ENCODE measurements around the gene BDP1.

GRCh38 chr5:71457106-71457505 lies 1.7 kb downstream of the BDP1 start:
- TF ChIP-seq, protein P1, sequence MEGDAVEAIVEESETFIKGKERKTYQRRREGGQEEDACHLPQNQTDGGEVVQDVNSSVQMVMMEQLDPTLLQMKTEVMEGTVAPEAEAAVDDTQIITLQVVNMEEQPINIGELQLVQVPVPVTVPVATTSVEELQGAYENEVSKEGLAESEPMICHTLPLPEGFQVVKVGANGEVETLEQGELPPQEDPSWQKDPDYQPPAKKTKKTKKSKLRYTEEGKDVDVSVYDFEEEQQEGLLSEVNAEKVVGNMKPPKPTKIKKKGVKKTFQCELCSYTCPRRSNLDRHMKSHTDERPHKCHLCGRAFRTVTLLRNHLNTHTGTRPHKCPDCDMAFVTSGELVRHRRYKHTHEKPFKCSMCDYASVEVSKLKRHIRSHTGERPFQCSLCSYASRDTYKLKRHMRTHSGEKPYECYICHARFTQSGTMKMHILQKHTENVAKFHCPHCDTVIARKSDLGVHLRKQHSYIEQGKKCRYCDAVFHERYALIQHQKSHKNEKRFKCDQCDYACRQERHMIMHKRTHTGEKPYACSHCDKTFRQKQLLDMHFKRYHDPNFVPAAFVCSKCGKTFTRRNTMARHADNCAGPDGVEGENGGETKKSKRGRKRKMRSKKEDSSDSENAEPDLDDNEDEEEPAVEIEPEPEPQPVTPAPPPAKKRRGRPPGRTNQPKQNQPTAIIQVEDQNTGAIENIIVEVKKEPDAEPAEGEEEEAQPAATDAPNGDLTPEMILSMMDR (IDR thresholded peaks at IDR 0.05): no peak
- no peak for TF ChIP-seq RAD21 (IDR thresholded peaks at IDR 0.05; ENCODE audit: low read length)
- no peak for TF ChIP-seq REST (IDR thresholded peaks at IDR 0.05; ENCODE audit: low read depth, low read length)
- TF ChIP-seq MAX (IDR thresholded peaks at IDR 0.05; ENCODE audit: low read depth): no peak
- TF ChIP-seq POLR2AphosphoS5 (IDR thresholded peaks at IDR 0.05; ENCODE audit: low read depth, low read length): no peak
- no peak for TF ChIP-seq NFIC (IDR thresholded peaks at IDR 0.05; ENCODE audit: borderline replicate concordance)
- TF ChIP-seq CHD2 (IDR thresholded peaks at IDR 0.05; ENCODE audit: low read length, partially characterized antibody): no peak
